ENCODE measurements around the gene CTRB1.

GRCh38 chr16:75181630-75182029 lies 37.2 kb upstream of the CTRB1 start:
- no peak for TF ChIP-seq NFIB (CRISPR knock-in tag; IDR thresholded peaks at IDR 0.05; ENCODE audit: borderline replicate concordance)
- no peak for TF ChIP-seq ZNF781 (CRISPR knock-in tag; IDR thresholded peaks at IDR 0.05; ENCODE audit: borderline replicate concordance, not compliant biosample characterization)
- no peak for TF ChIP-seq RFX5 (IDR thresholded peaks at IDR 0.05; ENCODE audit: low read depth, low read length)
- no peak for TF ChIP-seq POLR2AphosphoS5 (IDR thresholded peaks at IDR 0.05; ENCODE audit: low read depth, low read length)
- no peak for TF ChIP-seq CTCF (CRISPR knock-in tag; IDR thresholded peaks at IDR 0.05)
- no peak for TF ChIP-seq KDM5B (CRISPR knock-in tag; IDR thresholded peaks at IDR 0.05; ENCODE audit: borderline replicate concordance)
- no peak for TF ChIP-seq GATAD2A (CRISPR knock-in tag; IDR thresholded peaks at IDR 0.05)
- no peak for TF ChIP-seq ZNF318 (CRISPR knock-in tag; IDR thresholded peaks at IDR 0.05)
- TF ChIP-seq SP1 (IDR thresholded peaks at IDR 0.05): no peak
- TF ChIP-seq SP1 (CRISPR knock-in tag; IDR thresholded peaks at IDR 0.05): no peak
- TF ChIP-seq ZFP37 (CRISPR knock-in tag; IDR thresholded peaks at IDR 0.05; ENCODE audit: borderline replicate concordance): no peak
- no peak for TF ChIP-seq IKZF1 (IDR thresholded peaks at IDR 0.05)
